OCI-LY3 (cell line): Measurements from ENCODE around the gene RAP1GAP2.

Source experiments
- CTCF ChIP-seq: fragments of 200-600, 300-600 bp; sonication (generic); IDR thresholded peaks from 2 replicates; pipeline ENCODE4 v1.5.1; 2014; ENCODE audit warnings: antibody characterized with exemption, low read length, low read depth
- EZH2phosphoT487 ChIP-seq: fragments of 200-600 bp; shearing (Covaris generic); IDR thresholded peaks from 2 replicates; pipeline ENCODE4 v1.6.1; 2018; ENCODE audit warnings: antibody characterized with exemption, mixed run types, low read depth

- TF ChIP-seq CTCF (no peak), EZH2phosphoT487 (no peak)
These were observed 63.8 kb downstream of the RAP1GAP2 start for GRCh38 chr17:2860045-2860444.
